LoVo (cell line): ENCODE results near the gene RPP21.

ENCODE experiments used
- DNase-seq: peaks from one replicate; pipeline ENCODE4 v3.0.0-alpha.2; 2016; ENCODE audit warnings: low spot score

RPP21 gene

DNA sequence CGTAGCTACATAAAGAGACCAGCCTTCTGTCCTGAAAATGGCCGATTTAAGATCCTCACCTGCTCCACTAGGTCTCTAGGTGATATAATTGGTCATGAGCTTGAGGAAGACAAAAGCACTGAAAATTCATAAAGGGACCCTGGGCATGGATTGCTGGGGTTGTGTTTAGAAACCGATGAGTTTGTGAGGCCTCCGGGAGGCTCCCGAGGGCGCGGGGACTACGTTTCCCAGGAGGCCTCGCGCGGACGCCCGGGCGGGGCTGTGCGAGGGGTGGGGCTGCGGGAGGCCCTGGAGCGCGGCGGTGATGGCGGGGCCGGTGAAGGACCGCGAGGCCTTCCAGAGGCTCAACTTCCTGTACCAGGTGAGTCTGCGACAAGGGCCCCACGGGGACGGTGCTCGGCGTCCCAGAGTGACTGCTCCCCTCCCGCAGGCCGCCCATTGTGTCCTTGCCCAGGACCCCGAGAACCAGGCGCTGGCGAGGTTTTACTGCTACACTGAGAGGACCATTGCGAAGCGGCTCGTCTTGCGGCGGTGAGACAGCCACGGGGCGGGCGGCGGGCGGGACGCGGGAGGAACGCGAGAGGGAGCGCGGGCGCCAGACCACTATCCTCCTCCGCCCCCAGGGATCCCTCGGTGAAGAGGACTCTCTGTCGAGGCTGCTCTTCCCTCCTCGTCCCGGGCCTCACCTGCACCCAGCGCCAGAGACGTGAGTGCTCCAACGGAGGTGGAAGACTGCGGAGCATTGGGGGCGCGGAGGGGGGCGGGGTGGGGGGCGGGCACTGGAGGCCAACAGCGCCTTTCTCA lies at the start of gene RPP21:
TSS of gene RPP21 (plus strand) at position 289 of the 804 bp plus-strand sequence. CDS start at position 305, 16 bp downstream.
- peak; percentile 85 for DNase-seq

- DNase-seq, result no peak
Observed at GRCh38 chr6:30295837-30296236, 49.1 kb upstream of the RPP21 start.

DNA sequence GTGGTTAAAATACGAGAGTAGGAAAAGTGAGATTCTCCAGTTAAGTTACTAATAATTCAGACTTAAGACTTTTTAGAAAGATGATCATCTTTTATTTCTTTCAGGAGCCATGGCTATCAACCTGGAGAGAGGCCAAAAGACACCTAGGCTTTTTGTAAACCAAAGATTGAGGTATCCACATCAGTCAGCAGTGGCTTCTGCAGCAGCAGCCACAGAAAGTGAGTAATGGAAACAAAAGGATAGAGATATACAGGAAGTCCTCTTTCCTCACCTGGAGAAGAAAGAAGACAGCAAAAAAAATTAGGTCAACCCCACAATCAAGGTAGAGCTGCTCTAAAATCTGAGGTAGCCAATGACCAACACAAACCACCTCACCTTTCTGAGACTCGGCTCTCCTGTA lies 41.0 kb upstream of the RPP21 start:
- DNase-seq, result no peak

DNA sequence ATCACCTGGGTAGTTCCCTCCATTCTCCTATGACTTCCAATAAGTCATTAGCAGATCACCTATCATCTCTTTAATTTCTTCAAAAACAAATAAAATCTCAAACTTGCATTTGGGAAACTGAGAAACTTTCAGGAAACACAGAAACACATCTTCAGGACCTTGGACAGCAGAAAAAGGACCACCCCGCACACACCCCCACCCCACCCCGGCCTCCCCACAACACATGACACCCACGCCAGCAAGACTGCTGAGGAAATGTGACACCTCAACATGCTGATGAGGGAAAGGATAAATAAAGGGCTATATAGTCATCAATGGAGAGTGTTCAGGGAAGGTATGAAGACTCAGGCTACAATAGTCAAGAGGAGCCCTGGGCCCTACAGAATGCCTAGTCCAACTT lies 33.9 kb upstream of the RPP21 start:
- no peak for DNase-seq

DNA sequence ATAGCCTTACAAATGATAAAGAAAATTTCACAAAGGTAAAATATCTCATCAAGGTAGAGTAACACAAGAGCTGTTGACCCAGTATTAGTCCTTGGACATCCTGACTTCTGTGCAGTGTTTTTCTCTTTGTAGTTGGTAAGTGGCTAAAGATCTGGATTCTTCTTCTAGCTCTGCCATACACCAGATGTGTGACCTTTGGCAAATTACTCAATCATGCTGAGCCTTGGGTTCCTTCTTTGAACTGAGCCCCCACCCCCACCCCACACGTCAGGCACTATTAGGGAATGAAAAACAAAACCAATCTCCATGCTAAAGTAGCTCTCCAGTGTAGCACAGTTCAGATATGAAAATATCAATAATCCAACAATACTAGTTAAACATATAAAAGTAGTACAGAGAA lies 33.3 kb upstream of the RPP21 start:
- DNase-seq, result no peak

DNA sequence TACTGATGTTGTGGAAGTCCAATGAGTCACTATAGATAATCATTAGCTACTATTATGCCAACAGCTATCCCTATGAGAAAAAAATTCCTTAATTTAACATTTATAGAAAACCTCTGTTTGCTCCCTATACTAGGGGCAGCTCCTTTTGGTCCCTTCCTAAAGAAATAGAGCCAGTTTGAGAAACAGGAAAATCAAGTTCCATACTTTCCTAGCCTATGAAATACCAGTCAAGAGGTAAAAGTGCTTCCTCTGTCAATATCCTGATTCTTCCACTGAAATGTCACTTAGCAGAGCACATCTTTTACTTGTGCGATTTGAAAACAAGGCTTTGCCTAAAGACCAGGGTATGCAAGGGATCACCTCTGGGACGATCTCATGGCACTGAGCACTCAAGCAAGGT lies 32.7 kb upstream of the RPP21 start:
- no peak for DNase-seq

- no peak for DNase-seq
Observed at GRCh38 chr6:30312676-30313321, 32.2 kb upstream of the RPP21 start.

DNA sequence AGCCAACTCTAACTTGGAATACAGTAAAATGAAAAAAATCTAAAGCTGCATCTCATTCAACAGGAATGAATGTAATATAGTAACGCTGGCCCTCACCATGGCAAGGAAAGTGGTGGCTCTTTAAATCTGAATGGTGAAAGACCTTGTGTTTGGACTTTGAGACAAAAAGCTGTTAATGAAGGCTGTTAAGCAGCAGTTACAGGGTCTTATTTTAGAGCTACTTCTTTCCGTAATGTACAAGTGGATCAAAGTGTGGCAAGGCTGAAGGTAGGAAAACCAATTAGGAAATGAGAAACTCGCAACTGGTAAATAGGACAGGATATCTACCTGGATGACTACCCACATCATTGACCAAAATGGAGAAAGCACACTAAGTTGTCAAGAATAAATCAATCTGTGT lies 29.8 kb upstream of the RPP21 start:
- DNase-seq, result no peak

DNA sequence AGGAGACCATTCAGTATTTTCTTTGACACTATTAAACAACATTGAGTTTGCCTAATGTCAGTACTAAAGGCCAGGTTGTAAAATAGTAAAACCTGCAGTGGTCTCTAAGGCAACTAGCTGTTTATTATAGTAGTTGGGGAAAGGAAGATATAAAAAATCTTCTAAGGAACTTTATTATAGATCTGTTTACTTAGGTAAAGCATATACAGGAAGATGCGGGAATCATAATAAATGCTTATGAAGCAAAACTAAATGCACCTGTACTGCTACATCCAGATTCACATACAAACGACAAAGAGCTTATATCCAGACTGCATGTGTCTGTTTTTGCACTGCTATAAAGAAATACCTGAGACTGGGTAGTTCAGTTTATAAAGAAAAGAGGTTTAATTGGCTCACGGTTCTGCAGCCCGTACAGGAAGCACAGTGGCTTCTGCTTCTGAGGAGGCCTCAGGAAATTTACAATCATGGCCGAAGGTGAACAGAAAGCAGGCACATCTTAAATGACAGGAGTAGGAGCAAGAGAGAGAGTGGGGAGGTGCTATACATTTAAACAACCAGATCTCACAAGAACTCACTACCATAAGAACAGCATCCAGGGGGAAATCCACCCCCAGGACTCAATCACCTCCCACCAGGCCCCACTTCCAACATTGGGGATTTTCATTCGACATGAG lies 26.9 kb upstream of the RPP21 start:
- no peak for DNase-seq

- no peak for DNase-seq
Observed at GRCh38 chr6:30319146-30319835, 25.7 kb upstream of the RPP21 start.

DNA sequence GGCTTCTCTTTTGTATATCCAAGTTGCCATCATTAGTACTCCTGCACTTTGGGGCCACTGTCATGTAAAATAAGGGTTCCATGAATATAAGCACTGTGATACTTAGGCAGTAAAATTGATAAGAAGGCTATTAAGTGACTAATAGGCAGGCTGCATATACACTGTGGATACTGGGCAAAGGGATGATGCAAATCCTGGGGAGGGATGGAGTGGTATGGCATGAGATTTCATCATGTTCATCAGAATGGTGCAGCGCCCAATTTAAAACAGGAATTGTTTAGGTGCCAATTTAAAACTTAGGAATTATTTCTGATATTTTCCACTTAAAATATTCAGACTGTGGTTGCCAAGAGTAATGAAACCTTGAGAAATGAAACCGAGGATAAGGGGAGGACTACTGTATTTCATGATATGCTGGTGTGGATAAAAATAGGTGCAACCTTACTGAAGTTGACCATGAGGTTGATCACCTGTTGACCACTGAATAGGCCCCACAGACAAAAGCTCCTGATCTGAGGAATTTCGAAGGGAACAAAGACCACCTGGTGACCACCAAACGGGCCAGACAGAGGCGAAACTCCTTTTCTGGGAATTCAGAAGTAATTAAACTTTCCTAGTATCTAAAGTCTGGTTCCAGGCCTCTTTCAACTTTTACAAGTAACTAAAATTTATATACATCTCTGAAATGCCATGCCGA lies 23.1 kb upstream of the RPP21 start:
- DNase-seq, result no peak

DNA sequence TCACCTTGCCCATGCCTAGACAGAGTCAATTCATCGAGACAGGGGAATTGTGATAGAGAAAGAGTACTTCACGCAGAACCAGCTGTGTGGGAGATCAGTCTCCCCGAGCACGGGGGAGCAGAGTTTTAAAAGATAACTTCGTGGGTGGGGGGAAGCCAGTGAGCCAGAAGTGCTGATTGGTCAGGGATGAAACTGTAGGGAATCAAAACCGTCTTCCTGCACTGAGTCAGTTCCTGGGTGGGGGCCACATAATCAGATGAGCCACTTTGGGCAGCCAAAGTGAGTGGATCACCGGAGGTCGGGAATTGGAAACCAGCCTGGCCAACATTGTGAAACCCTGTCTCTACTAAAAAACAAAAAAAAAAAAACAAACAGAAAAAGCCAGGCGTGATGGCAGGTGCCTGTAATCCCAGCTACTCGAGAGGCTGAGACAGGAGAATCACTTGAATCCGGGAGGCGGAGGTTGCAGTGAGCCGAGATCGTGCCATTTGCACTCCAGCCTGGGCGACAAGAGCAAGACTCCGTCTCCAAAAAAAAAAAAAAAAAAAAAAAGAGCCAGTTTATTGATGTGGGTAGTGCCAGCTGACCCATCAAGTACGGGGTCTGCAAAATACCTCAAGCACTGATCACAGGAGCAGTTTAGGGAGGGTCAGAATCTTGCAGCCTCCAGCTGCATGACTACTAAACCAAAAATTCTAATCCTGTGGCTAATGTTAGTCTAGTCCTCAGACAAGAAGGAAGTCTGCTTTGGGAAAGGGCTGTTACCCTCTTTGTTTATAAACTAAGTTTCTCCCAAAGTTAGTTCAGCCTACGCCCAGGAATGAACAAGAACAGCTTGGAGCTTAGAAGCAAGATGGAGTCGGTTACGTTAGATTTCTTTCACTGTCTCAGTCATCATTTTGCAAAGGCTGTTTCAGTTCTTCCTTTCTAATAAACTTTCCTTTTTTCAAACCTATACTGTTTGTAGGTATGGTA lies 22.1 kb upstream of the RPP21 start:
- DNase-seq, result no peak

- DNase-seq, result no peak
Observed at GRCh38 chr6:30323806-30324205, 21.1 kb upstream of the RPP21 start.

GRCh38 chr6:30325150-30325872 lies 19.6 kb upstream of the RPP21 start:
- DNase-seq, result peak; percentile 57

GRCh38 chr6:30325873-30326525 lies 19.0 kb upstream of the RPP21 start:
- peak; percentile 77 for DNase-seq

- peak; percentile 79 for DNase-seq
Observed at GRCh38 chr6:30326526-30327231, 18.3 kb upstream of the RPP21 start, which contains the start of gene TRIM39. TSS of gene TRIM39 (plus strand) at chr6:30326927. CDS start at chr6:30329318, 2,391 bp downstream.

GRCh38 chr6:30327232-30327746 lies 17.7 kb upstream of the RPP21 start:
- DNase-seq, result no peak

- no peak for DNase-seq
Observed at GRCh38 chr6:30328397-30328796, 16.6 kb upstream of the RPP21 start.
